Large intestine (tissue), 3 donors: ENCODE measurements around the gene ENKUR. TPM values are rescaled to one million over a fixed set of nuclear protein-coding genes. Genes with fewer than 3 reads are reported as not detected.
"Not testable (repeated sequence)": the region's sequence is repeated elsewhere in the genome, so short reads cannot be mapped to it uniquely, and the experiment has no call there.

ENCODE experiments used
- DNase-seq, 2 donors: peaks; one replicate each; pipeline versions ENCODE4 v3.0.0 to v3.0.0-alpha.2; 2013
- H3K27ac ChIP-seq: one replicate; pipeline ENCODE4 v1.5.1; 2013; ENCODE audit warnings: low read length
- H3K27me3 ChIP-seq: 2 replicates; pipeline ENCODE4 v1.6.1; 2013; ENCODE audit warnings: low read length; ENCODE audit not compliant: control insufficient read depth, insufficient read depth
- H3K36me3 ChIP-seq: 2 replicates; pipeline ENCODE4 v1.6.1; 2013; ENCODE audit warnings: low read length; ENCODE audit not compliant: control insufficient read depth, insufficient read depth
- H3K4me1 ChIP-seq: one replicate; pipeline ENCODE4 v1.6.1; 2013; ENCODE audit warnings: low read length; ENCODE audit not compliant: control insufficient read depth, insufficient read depth
- H3K4me3 ChIP-seq: one replicate; pipeline ENCODE4 v1.5.1; 2013; ENCODE audit warnings: low read length
- H3K9me3 ChIP-seq: one replicate; pipeline ENCODE4 v1.6.1; 2013; ENCODE audit warnings: mild to moderate bottlenecking, low read depth, low read length, moderate library complexity; ENCODE audit not compliant: control insufficient read depth
- WGBS: methylation state at CpG from one replicate; pipeline ENCODE4 v1.1.5; 2013; ENCODE audit warnings: low lambda C conversion rate; ENCODE audit not compliant: insufficient coverage; 5-methylcytosine and 5-hydroxymethylcytosine counted together
- polyA plus RNA-seq: library from polyadenylated mRNA; unstranded; fragments of 120-200 nt; gene quantifications from one replicate; pipeline ENCODE4 v1.2.1, GENCODE V29; 2013

Gene ENKUR
- polyA plus RNA-seq, 1 donor = 2.6 TPM

GRCh38 chr10:24979685-24980084, 36.3 kb downstream of the ENKUR start:
- Histone ChIP-seq H3K27ac (no peak overlapping the region), H3K27me3 (no peaks in the 10 kb centered on the region), H3K9me3 (no peaks in the 10 kb centered on the region), H3K4me1 (peaks cover 2% of the 10 kb centered on the region), H3K36me3 (no peaks in the 10 kb centered on the region), H3K4me3 (no peak overlapping the region)
- no peak for DNase-seq
- no CpG with 5 or more reads among the region's 4 CpGs for WGBS

GRCh38 chr10:24974976-24975375, 41.0 kb downstream of the ENKUR start:
- Histone ChIP-seq H3K9me3 (no peaks in the 10 kb centered on the region), H3K27ac (peak overlapping the region; percentile 59), H3K4me1 (peaks cover 3% of the 10 kb centered on the region), H3K27me3 (no peaks in the 10 kb centered on the region), H3K36me3 (no peaks in the 10 kb centered on the region), H3K4me3 (no peak overlapping the region)
- DNase-seq = peak; percentile 62 to 80
- 50% methylated on average over 2 of the region's 2 CpGs for WGBS

DNA sequence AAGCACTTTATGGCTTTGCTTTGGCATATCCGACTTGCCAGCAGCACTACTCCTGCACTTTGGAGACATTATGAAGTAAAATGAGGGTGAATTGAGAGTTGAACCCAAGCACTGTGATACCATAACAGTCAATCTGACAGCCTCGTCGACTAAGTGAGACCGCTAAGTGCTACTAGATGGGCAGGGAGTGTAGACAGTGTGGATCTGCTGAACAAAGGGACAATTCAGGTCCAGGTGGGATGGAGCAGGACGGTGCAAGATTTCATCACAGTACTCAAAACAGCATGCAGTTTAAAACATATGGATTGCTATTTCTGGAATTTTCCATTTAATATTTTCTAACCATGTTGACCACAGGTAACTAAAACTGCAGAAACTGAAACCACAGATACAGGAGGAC, 42.8 kb downstream of the ENKUR start:
- no CpG with 5 or more reads among the region's 5 CpGs for WGBS
- Histone ChIP-seq H3K27ac (no peak overlapping the region), H3K36me3 (no peaks in the 10 kb centered on the region), H3K4me1 (peaks cover 3% of the 10 kb centered on the region), H3K9me3 (no peaks in the 10 kb centered on the region), H3K27me3 (no peaks in the 10 kb centered on the region), H3K4me3 (no peak overlapping the region)
- DNase-seq = no peak

GRCh38 chr10:24971374-24971773, 44.6 kb downstream of the ENKUR start:
- Histone ChIP-seq H3K9me3 (no peaks in the 10 kb centered on the region), H3K27me3 (no peaks in the 10 kb centered on the region), H3K4me3 (no peak overlapping the region), H3K4me1 (peaks cover 3% of the 10 kb centered on the region), H3K27ac (no peak overlapping the region), H3K36me3 (no peaks in the 10 kb centered on the region)
- DNase-seq = no peak

- 100% methylated on average over 1 of the region's 2 CpGs for WGBS
These were observed 46.1 kb downstream of the ENKUR start for GRCh38 chr10:24969841-24970281.

DNA sequence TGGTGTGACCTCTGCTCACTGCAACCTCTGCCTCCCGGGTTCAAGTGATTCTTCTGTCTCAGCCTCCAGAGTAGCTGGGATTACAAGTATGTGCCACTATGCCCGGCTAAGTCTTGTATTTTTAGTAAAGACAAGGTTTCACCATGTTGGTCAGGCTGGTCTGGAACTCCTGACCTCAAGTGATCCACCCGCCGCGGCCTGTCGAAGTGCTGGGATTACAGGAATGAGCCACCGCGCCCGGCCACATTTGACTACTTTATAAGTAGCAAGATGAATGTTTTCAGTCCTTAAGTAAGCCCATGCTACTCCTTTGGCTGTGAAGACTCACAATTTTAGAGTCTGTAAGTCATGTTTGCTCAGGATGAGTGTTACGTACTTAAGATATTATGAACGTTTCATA, 47.0 kb downstream of the ENKUR start:
- H3K27me3 ChIP-seq, H3K4me1 ChIP-seq, DNase-seq, H3K4me3 ChIP-seq, H3K36me3 ChIP-seq, H3K9me3 ChIP-seq, H3K27ac ChIP-seq: not testable (repeated sequence)
- whole genome bisulfite sequencing = 92% methylated on average over 5 of the region's 11 CpGs

More at GRCh38 chr10:24969841-24970281, 46.1 kb downstream of the ENKUR start:
- DNase-seq = no peak
- Histone ChIP-seq H3K4me3 (no peak overlapping the region), H3K27ac (no peak overlapping the region), H3K9me3 (no peaks in the 10 kb centered on the region), H3K4me1 (peaks cover 2% of the 10 kb centered on the region), H3K27me3 (no peaks in the 10 kb centered on the region), H3K36me3 (no peaks in the 10 kb centered on the region)

GRCh38 chr10:24968349-24968748, 47.6 kb downstream of the ENKUR start:
- 93% methylated on average over 3 of the region's 7 CpGs for WGBS
- H3K9me3 ChIP-seq = no peaks in the 10 kb centered on the region
- DNase-seq = no peak
- H3K27ac ChIP-seq = no peak overlapping the region
- no peak overlapping the region for H3K4me3 ChIP-seq
- no peaks in the 10 kb centered on the region for H3K36me3 ChIP-seq
- no peaks in the 10 kb centered on the region for H3K27me3 ChIP-seq
- peaks cover 4% of the 10 kb centered on the region for H3K4me1 ChIP-seq

DNA sequence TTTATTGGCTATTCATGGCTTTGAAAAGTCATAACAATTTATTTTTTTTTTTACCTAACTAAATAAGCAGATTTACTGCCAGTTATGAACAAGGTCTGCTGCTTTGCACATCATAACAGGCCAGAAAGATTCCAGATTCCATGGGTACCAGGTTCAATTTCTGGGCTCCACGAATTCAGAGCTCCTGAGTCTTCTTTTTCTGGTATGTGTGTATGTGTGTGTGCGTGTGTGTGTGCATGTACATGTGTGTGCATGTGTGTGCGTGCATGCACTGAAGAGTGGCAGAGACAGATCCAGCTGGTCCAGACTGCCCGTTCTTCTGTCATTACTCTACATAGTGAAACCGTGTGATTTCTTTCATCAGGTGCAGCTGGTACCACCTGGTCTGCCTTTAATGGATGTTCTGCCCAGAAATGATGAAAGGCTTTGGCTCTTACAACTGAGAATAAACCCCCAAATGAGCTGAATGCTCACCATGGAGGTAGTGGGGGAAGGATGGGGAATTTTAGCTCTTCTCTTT, 48.9 kb downstream of the ENKUR start:
- Histone ChIP-seq H3K27me3 (no peaks in the 10 kb centered on the region), H3K4me1 (peaks cover 12% of the 10 kb centered on the region), H3K9me3 (no peaks in the 10 kb centered on the region), H3K27ac (no peak overlapping the region), H3K4me3 (no peak overlapping the region), H3K36me3 (no peaks in the 10 kb centered on the region)
- DNase-seq = no peak
- WGBS = no CpG with 5 or more reads among the region's 5 CpGs

- no peak for DNase-seq
- H3K9me3 ChIP-seq = no peaks in the 10 kb centered on the region
- H3K36me3 ChIP-seq = no peaks in the 10 kb centered on the region
- H3K4me3 ChIP-seq = no peak overlapping the region
- H3K27ac ChIP-seq = no peak overlapping the region
- H3K4me1 ChIP-seq = peaks cover 12% of the 10 kb centered on the region
- WGBS = 100% methylated on average over 2 of the region's 3 CpGs
- H3K27me3 ChIP-seq = no peaks in the 10 kb centered on the region
These were observed 50.9 kb downstream of the ENKUR start for GRCh38 chr10:24965051-24965450.

DNA sequence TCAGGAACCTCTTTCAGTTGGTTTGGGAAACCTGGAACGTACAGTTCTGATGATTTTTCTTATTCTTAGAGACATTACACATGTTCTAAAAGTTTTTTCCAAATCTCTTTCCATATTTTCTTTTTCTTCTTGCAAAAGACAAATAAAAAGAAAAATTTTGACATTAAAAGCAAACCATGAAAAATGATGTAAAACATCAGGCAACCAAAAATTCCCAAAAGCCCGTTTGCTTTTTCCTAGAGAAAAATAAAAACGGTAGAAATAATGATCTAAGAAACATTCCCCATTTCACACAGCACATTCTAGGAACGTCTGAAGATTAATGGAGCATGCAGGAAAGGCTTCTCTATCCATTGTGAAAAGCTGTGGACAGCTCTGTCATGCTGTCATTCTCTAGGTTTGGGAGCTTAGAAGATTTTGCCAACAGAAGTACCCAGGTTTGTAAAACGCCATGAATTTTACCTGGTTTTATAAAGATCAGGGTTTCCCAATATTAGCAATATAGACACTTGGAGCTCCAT, 52.4 kb downstream of the ENKUR start:
- 95% methylated on average over 3 of the region's 5 CpGs for WGBS
- H3K27ac ChIP-seq = peak overlapping the region; percentile 57
- DNase-seq = no peak

DNA sequence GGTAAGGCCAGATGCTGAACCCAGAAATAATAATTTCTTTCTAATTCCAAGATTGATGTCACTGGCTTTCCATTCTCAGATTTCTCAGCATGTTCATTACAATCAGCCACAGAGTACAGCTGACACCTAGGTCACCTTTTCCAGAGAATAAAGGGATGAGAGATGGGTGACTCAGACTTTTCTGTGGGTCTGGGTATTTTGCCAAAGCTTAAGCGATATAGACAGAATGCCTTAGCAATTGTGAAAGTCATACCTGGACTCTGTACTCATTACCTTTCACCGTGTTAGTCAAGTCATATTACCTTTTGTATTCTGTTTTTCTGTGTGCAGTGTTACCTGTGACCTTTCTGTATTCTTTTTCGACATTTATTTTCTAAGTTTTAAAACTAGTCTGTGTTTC, 53.0 kb downstream of the ENKUR start:
- Histone ChIP-seq H3K9me3 (no peaks in the 10 kb centered on the region), H3K36me3 (no peaks in the 10 kb centered on the region), H3K27me3 (no peaks in the 10 kb centered on the region), H3K4me3 (no peak overlapping the region), H3K27ac (peak overlapping the region; percentile 82), H3K4me1 (peaks cover 12% of the 10 kb centered on the region)
- WGBS = 20% methylated on average over 1 of the region's 3 CpGs
- DNase-seq = peak; percentile 85 to 91

More for the DNA sequence above, 52.4 kb downstream of the ENKUR start:
- Histone ChIP-seq H3K4me3 (no peak overlapping the region), H3K4me1 (peaks cover 12% of the 10 kb centered on the region), H3K9me3 (no peaks in the 10 kb centered on the region), H3K27me3 (no peaks in the 10 kb centered on the region), H3K36me3 (no peaks in the 10 kb centered on the region)
